GM12891 (cell line): ENCODE data around the gene FBXO21.

ENCODE experiments used
- POLR2A ChIP-seq: IDR thresholded peaks from 2 replicates; pipeline ENCODE4 v1.6.1; 2011; ENCODE audit warnings: low read depth, low read length, control low read depth
- POLR2AphosphoS5 ChIP-seq: IDR thresholded peaks from 2 replicates; pipeline ENCODE4 v1.6.1; 2011; ENCODE audit warnings: low read depth, low read length, control low read depth
- TAF1 ChIP-seq: IDR thresholded peaks from 2 replicates; pipeline ENCODE4 v1.6.1; 2011; ENCODE audit warnings: low read depth, low read length, control low read depth

GRCh38 chr12:117129391-117129790, 60.9 kb downstream of the FBXO21 start:
- TF ChIP-seq POLR2AphosphoS5, result no peak
- no peak for TF ChIP-seq POLR2A
- no peak for TF ChIP-seq TAF1
